Measurements from ENCODE around the gene IGFBP2.

The IGFBP2 gene

GRCh38 chr2:216632952-216633615 lies at the start of gene IGFBP2:
Gene IGFBP2 (plus strand): TSS chr2:216633420. CDS start chr2:216633524, 104 bp downstream.
- no peak within 1 kb of the TSS for H3K4me3 ChIP-seq (ENCODE audit: low read depth, low read length)
- no peak for DNase-seq (ENCODE audit: low read depth)
- no peak for TF ChIP-seq CTCF (IDR thresholded peaks at IDR 0.05; ENCODE audit: insufficient read depth, low read depth, low read length, missing control alignments)

- no peak for DNase-seq (ENCODE audit: low read depth)
- no peak overlapping the region for H3K4me3 ChIP-seq (ENCODE audit: low read depth, low read length)
- no peak for TF ChIP-seq CTCF (IDR thresholded peaks at IDR 0.05; ENCODE audit: insufficient read depth, low read depth, low read length, missing control alignments)
Measured at GRCh38 chr2:216583606-216584005, 49.6 kb upstream of the IGFBP2 start.

GRCh38 chr2:216584112-216584511 lies 49.1 kb upstream of the IGFBP2 start:
- no peak overlapping the region for H3K4me3 ChIP-seq (ENCODE audit: low read depth, low read length)
- TF ChIP-seq CTCF (IDR thresholded peaks at IDR 0.05; ENCODE audit: insufficient read depth, low read depth, low read length, missing control alignments), result no peak
- DNase-seq (ENCODE audit: low read depth), result no peak

- no peak for TF ChIP-seq CTCF (IDR thresholded peaks at IDR 0.05; ENCODE audit: insufficient read depth, low read depth, low read length, missing control alignments)
- H3K4me3 ChIP-seq (ENCODE audit: low read depth, low read length), result no peak overlapping the region
- no peak for DNase-seq (ENCODE audit: low read depth)
Measured at GRCh38 chr2:216585441-216585840, 47.8 kb upstream of the IGFBP2 start.

GRCh38 chr2:216588861-216589710 lies 44.1 kb upstream of the IGFBP2 start:
- TF ChIP-seq CTCF (IDR thresholded peaks at IDR 0.05; ENCODE audit: insufficient read depth, low read depth, low read length, missing control alignments), result no peak
- no peak overlapping the region for H3K4me3 ChIP-seq (ENCODE audit: low read depth, low read length)
- no peak for DNase-seq (ENCODE audit: low read depth)

GRCh38 chr2:216589791-216590190 lies 43.4 kb upstream of the IGFBP2 start:
- no peak for DNase-seq (ENCODE audit: low read depth)
- no peak for TF ChIP-seq CTCF (IDR thresholded peaks at IDR 0.05; ENCODE audit: insufficient read depth, low read depth, low read length, missing control alignments)
- H3K4me3 ChIP-seq (ENCODE audit: low read depth, low read length), result no peak overlapping the region
